Lung (tissue), 12 donors: Measurements from ENCODE around the gene PALM3. TPM values are rescaled to one million over a fixed set of nuclear protein-coding genes. Genes with fewer than 3 reads are reported as not detected.

Experiments used
- ATAC-seq: fragments of 200-7000 bp; cut with Tn5 transposase; one replicate; pipeline ENCODE4 v1.9.1; 2020; ENCODE audit warnings: moderate number of reproducible peaks; ENCODE audit not compliant: insufficient read depth, low FRiP score
- DNase-seq, 3 donors: peaks; one replicate each; pipeline ENCODE4 v3.0.0-alpha.2; 2013 to 2017
- H3K27ac ChIP-seq, 2 donors: one replicate each; pipeline ENCODE4 v1.5.1; 2013; ENCODE audit warnings: mild to moderate bottlenecking in 2 of 2, moderate library complexity in 2 of 2, control low read depth in 1 of 2, inconsistent platforms in 1 of 2, low read depth in 1 of 2, low read length in 1 of 2
- H3K27me3 ChIP-seq, 3 donors: one replicate each; pipeline ENCODE4 v1.5.1; 2013; ENCODE audit warnings: low read length in 2 of 3; ENCODE audit not compliant: control insufficient read depth in 3 of 3, insufficient read depth in 3 of 3
- H3K36me3 ChIP-seq, 4 donors: one replicate each; pipeline ENCODE4 v1.5.1; 2013; ENCODE audit warnings: low read length in 4 of 4, mild to moderate bottlenecking in 1 of 4, moderate library complexity in 1 of 4; ENCODE audit not compliant: control insufficient read depth in 4 of 4, insufficient read depth in 4 of 4
- H3K4me1 ChIP-seq, 5 donors: one replicate each; pipeline ENCODE4 v1.5.1; 2013; ENCODE audit warnings: low read length in 5 of 5, mild to moderate bottlenecking in 2 of 5, moderate library complexity in 1 of 5; ENCODE audit not compliant: control insufficient read depth in 5 of 5, insufficient read depth in 5 of 5
- H3K4me3 ChIP-seq: one replicate; pipeline ENCODE4 v1.5.1; 2013; ENCODE audit warnings: mild to moderate bottlenecking, control low read depth, moderate library complexity
- H3K9ac ChIP-seq, 2 donors: one replicate each; pipeline ENCODE4 v1.5.1; 2013; ENCODE audit warnings: low read length in 2 of 2, control low read depth in 1 of 2; ENCODE audit not compliant: insufficient read depth in 1 of 2
- H3K9me3 ChIP-seq, 4 donors: one replicate each; pipeline ENCODE4 v1.5.1; 2013; ENCODE audit warnings: low read length in 3 of 4, mild to moderate bottlenecking in 1 of 4, moderate library complexity in 1 of 4; ENCODE audit not compliant: control insufficient read depth in 4 of 4, insufficient read depth in 3 of 4
- CTCF ChIP-seq: IDR thresholded peaks from 2 replicates; pipeline ENCODE4 v1.5.1; 2012; ENCODE audit warnings: mild to moderate bottlenecking; ENCODE audit errors: control extremely low read depth, extremely low read depth
- WGBS, 2 donors: extraction: QIAGEN DNeasy Blood & Tissue Kit; methylation state at CpG; one replicate each; pipeline ENCODE4 v1.1.7; 2013; 5-methylcytosine and 5-hydroxymethylcytosine counted together
- polyA plus RNA-seq, 2 donors: library from polyadenylated mRNA; stranded (reverse); fragments of 200-250 nt; gene quantifications; one replicate each; pipeline ENCODE4 v1.2.1, GENCODE V29; 2013
- total RNA-seq, 2 donors: library from RNA; depleted of rRNA in 1 of 2; stranded (reverse); fragments of >200 nt in 1 of 2; gene quantifications; one replicate each; pipeline ENCODE4 v1.2.1, GENCODE V29; 2014 to 2021
- donor health status: control.
- donor health status: control.
- donor health status: Bipolar disorder and iron deficiency.
- donor health status: healthy.
- donor health status: DM: yes; HTN: yes; CAD: no.

PALM3 gene
- total and polyA plus RNA-seq, 4 donors, result 0.71 to 20.6 (median 8.4) TPM

GRCh38 chr19:14073261-14073924 lies 11.5 kb upstream of the PALM3 start:
- peak overlapping the region; percentile 93 to 95 for H3K27ac ChIP-seq
- DNase-seq (peak; percentile 76 to 83 (median 79)), ATAC-seq (peak; percentile 50)
- 0 to 1% methylated on average over 60 to 106 of the region's 106 CpGs for WGBS, 2 donors
- H3K4me1 ChIP-seq, result peaks cover 0 to 34% (median 3%) of the 10 kb centered on the region in 5 donors
- peak; percentile 30 for TF ChIP-seq CTCF
- no peaks in the 10 kb centered on the region for H3K36me3 ChIP-seq
- peak overlapping the region; percentile 40 for H3K4me3 ChIP-seq
- no peaks in the 10 kb centered on the region for H3K9me3 ChIP-seq
- H3K27me3 ChIP-seq, result no peaks in the 10 kb centered on the region
- H3K9ac ChIP-seq, result no peak overlapping the region

DNA sequence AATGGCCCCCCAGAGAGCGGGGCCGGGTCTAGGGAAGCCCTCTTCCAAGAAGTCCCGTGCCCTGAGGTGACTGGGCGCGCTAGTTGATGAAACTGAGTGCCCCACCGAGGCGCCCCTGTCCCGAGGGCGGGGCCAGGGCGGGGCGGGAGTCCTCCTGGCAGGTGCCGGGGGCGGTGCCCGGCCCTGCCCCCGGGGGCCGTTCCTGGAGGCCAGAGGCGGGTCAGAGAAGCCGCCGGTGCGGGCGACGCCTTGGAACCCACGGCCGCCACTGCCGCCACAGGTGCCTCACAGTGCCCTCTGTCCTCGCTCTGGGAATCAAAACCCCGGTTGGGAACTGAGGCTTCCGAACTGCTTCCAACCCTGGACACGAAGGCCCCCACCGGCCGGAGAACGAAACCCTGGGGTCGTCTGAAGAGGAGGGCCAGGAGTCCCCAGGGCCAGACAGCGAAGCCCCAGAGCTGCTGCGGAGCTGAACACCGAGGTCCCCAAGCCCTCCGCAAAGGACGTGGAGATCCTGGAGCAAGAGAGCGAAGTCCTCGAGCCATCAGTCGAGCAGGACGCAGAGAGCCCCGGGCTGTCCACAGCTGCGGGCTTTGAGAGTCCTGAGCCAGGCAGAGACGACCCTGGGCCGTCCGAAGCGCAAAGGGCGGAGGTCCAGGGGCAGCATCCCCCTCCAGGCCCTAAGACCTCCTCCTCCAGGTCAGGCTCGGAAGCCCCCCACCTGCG lies 10.8 kb upstream of the PALM3 start, which contains the start of gene MISP3:
Gene MISP3, plus strand, starts transcription at position 252 of the 726 bp plus-strand sequence. CDS start 524 bp downstream, outside the sequence.
- no peaks in the 10 kb centered on the region for H3K27me3 ChIP-seq
- H3K36me3 ChIP-seq, result no peaks in the 10 kb centered on the region
- DNase-seq, result peak in 2 of 3 donors; percentile 16 to 33
- peaks cover 0 to 34% (median 3%) of the 10 kb centered on the region in 5 donors for H3K4me1 ChIP-seq
- no peak for TF ChIP-seq CTCF
- ATAC-seq, result peak; percentile 60
- H3K9me3 ChIP-seq, result no peaks in the 10 kb centered on the region
- 1 to 2% methylated on average over 43 to 51 of the region's 51 CpGs for WGBS, 2 donors
- peak within 1 kb of the TSS; percentile 40 for H3K4me3 ChIP-seq
- no peak within 1 kb of the TSS for H3K9ac ChIP-seq
- H3K27ac ChIP-seq, result peak within 1 kb of the TSS; percentile 93 to 95

DNA sequence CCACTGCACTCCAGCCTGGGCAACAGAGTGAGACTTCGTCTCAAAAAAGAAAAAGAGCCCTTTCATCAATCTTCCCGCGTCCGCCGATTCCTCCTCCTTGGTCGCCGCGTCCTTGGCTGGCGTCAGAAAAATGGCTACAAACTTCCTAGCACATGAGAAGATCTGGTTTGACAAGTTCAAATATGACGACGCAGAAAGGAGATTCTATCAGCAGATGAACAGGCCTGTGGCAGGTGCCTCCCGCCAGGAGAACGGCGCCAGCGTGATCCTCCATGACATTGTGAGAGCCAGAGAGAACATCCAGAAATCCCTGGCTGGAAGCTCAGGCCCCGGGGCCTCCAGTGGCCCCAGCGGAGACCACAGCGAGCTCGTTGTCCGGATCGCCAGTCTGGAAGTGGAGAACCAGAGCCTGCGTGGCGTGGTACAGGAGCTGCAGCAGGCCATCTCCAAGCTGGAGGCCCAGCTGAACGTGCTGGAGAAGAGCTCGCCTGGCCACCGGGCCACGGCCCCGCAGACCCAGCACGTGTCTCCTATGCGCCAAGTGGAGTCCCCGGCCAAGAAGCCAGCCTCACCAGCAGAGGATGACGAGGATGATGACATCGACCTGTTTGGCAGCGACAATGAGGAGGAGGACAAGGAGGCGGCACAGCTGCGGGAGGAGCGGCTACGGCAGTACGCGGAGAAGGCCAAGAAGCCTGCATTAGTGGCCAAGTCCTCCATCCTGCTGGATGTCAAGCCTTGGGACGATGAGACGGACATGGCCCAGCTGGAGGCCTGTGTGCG lies 8.6 kb upstream of the PALM3 start:
- WGBS, 2 donors, result 95 to 96% methylated on average over 43 of the region's 43 CpGs
- no peak overlapping the region for H3K27ac ChIP-seq
- H3K36me3 ChIP-seq, result no peaks in the 10 kb centered on the region
- no peaks in the 10 kb centered on the region for H3K9me3 ChIP-seq
- TF ChIP-seq CTCF, result no peak
- peaks cover 0 to 34% (median 3%) of the 10 kb centered on the region in 5 donors for H3K4me1 ChIP-seq
- DNase-seq (peak in 2 of 3 donors; percentile 19 to 31), ATAC-seq (no peak)
- H3K4me3 ChIP-seq, result no peak overlapping the region
- no peaks in the 10 kb centered on the region for H3K27me3 ChIP-seq
- no peak overlapping the region for H3K9ac ChIP-seq
